ENCODE measurements around the gene TAGLN3. TPM values are rescaled to one million over a fixed set of nuclear protein-coding genes. Genes with fewer than 3 reads are reported as not detected.

Gene TAGLN3
- total RNA-seq, 1 donor from 2014 or later, result 174 TPM

DNA sequence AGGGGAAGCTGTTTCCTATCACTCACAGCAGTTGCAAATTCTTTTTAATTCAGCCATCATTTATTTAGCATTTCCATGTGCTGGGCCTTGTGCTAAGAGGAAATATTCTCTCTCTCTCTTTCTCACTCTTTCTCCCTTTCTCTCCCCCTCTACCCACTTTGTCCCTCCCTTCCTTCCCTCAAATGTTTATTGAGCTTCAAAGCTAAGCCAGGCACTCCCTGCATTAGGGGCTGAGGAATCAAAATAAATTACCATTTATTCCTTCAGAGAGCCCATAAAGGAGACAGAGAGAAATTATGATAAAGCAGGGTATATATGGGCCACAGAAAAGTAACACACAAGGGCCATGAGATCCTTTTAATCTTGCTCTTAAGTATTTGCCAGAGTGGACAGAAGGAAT lies 42.6 kb downstream of the TAGLN3 start:
- DNase-seq (ENCODE audit: low spot score in 2 of 2) (no peak), FAIRE-seq (no peak)

- FAIRE-seq (no peak), DNase-seq (ENCODE audit: low spot score in 2 of 2) (no peak)
These were observed 44.1 kb downstream of the TAGLN3 start for GRCh38 chr3:112042842-112043280.

DNA sequence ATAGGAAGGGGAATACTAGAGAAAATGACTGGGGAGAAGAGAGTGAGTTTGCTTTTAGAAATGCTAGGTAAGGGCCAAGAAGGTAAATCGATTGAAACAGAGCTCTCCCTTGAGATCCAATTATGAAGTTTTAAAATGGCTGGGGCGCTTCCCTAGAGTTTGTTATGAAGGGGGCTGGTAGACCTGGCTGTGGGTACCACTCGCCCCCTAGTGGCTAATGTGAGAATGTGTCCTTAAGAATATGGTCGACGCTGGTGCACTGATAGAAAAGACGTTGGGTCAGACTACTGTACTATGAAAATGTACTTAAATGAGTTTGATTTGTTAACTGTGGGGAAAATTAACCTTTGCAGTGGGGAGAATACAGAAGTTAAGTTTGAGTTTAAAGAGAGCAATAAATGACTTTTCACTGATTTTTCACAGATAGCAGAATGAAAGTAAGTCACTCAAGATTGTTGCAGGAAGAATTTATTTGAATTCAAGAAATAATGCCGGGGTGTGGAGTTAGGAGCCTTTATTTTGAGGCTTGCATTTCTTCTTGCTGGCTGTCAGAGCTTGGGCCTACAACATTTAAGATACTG lies 45.0 kb downstream of the TAGLN3 start:
- FAIRE-seq (peak; percentile 67), DNase-seq (ENCODE audit: low spot score in 2 of 2) (peak; percentile 19 to 34)

DNA sequence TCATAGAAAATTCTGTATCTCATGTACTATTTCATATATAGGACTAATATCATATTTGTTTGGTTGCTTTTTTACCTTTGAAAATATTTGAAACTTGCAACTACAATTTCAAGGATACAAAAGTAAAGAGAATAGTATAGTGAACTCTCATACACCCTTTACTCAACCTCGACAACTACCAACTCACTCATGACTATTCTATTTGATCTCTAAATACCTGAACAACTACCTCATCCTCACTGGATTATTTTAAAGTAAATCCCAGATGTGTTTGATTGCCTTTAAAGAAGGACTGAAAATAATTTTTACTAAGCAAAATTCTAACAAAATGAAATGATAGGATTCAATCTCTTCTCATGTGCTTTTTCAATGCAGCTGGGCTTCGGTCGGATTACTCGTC lies 47.9 kb downstream of the TAGLN3 start:
- FAIRE-seq (no peak), DNase-seq (ENCODE audit: low spot score in 2 of 2) (no peak)

DNA sequence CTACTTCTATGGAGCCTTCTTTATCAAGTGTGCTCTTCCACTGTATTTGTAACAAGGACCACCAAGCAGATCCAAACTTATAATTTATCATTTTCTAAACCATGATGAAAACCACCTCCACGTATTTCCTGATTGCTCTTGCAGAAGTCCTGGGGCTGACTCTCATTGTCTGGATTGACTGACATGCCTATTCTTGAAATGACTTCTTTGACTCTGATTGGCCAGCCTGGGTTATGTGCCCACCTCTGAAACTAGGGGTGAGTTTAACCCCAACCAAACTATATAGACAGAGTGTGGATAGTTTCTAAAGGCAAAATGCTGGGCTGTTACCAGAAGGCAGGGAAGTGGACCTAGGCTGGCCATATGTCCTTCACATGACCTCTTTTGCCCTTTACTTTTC lies 48.5 kb downstream of the TAGLN3 start:
- no peak for DNase-seq (ENCODE audit: low spot score in 2 of 2)
- no peak for FAIRE-seq

DNA sequence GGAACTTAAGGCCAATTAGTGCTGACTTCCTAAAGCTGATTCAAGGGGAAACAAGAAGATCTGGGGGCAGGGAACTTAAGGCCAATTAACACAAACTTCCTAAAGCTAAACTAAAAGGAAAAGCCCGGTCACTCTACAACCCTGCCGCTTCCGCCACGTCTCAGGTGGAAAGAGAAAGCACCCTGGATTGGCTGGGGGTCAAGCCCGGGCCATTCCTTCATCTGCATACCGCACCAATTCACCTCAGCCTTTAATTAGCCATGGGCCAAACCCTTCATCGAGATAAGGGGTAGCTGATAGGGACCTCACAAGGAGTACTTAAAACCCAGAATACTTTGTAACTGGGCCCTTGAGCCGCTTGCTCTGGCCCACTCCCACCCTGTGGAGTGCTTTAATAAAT lies 50.2 kb downstream of the TAGLN3 start:
- DNase-seq (ENCODE audit: low spot score in 2 of 2) (no peak), FAIRE-seq (no peak)

DNA sequence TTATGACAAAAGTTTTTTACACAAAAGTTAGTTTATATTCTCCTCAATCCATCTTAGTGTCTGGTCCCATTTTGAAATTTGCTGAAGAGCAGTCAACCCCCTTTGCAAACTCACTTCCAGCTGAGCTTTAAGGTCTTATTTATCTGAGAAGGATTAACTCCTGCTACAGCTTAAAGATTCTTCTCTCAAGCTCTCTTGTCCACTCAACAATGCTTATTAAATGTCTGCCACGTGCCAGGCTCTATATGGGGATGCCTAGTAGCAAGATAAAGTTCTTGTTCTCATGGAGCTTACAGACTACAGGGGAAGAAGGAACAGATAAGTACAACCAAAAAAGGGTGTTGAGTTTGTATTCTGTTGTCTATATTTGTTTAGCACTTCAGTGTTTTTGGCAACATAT lies 54.5 kb downstream of the TAGLN3 start:
- FAIRE-seq (no peak), DNase-seq (ENCODE audit: low spot score in 2 of 2) (no peak)

- DNase-seq (ENCODE audit: low spot score in 2 of 2) (no peak), FAIRE-seq (no peak)
These were observed 57.8 kb downstream of the TAGLN3 start for GRCh38 chr3:112056451-112056929.

- DNase-seq (ENCODE audit: low spot score in 2 of 2) (no peak), FAIRE-seq (no peak)
These were observed 60.8 kb downstream of the TAGLN3 start for GRCh38 chr3:112059497-112059896.

DNA sequence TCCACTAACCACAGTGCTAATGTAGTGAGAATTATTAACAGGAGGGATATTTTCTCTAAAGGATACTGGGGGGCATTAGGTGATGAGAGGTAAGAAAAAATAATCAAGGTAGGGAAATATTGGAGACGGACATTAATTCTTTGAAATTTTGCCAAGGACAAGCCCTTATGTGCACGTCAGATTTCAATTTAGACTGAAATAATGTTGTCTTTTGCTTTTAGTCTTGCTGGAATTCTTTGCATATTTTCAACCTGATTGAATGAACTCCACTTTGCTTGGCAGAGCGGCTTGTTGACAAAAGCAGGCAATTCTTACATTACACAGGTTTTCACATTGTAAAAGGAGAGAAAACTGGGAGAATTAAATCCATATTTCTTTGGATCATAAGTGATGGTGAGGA lies 62.4 kb downstream of the TAGLN3 start:
- no peak for DNase-seq (ENCODE audit: low spot score in 2 of 2)
- FAIRE-seq, result no peak

Other genes starting within 250 kb of the TAGLN3 start
- gene PHLDB2, start 139.7 kb upstream of the TAGLN3 start, total RNA-seq, result 9.0 TPM
- 85.6 TPM for gene ABHD10, start 19.9 kb upstream of the TAGLN3 start, total RNA-seq
- 0.41 TPM for gene TMPRSS7, start 35.8 kb downstream of the TAGLN3 start, total RNA-seq
- 0.41 TPM for gene C3orf52, start 87.5 kb downstream of the TAGLN3 start, total RNA-seq
- gene GCSAM, start 134.3 kb downstream of the TAGLN3 start, total RNA-seq, result not detected

All from frontal cortex (tissue), 4 donors.